Liver (tissue), 9 donors: ENCODE measurements around the gene HDAC6. TPM values are rescaled to one million over a fixed set of nuclear protein-coding genes. Genes with fewer than 3 reads are reported as not detected.

Source experiments
- DNase-seq: peaks from one replicate; pipeline ENCODE4 v3.0.0-alpha.2; 2017; ENCODE audit warnings: low spot score
- H3K27ac ChIP-seq, 2 donors: one replicate each; pipeline ENCODE4 v1.7.0; 2013; ENCODE audit warnings: inconsistent platforms in 2 of 2, low read length in 2 of 2, control low read depth in 1 of 2, low read depth in 1 of 2, mild to moderate bottlenecking in 1 of 2
- H3K27me3 ChIP-seq, 4 donors: one replicate each; pipeline versions ENCODE4 v1.6.1 to v1.7.0; 2013; ENCODE audit warnings: low read length in 3 of 4, inconsistent platforms in 1 of 4, mild to moderate bottlenecking in 1 of 4, moderate library complexity in 1 of 4; ENCODE audit not compliant: control insufficient read depth in 4 of 4, insufficient read depth in 4 of 4
- H3K36me3 ChIP-seq, 4 donors: one replicate each; pipeline versions ENCODE4 v1.6.1 to v1.7.0; 2013; ENCODE audit warnings: low read length in 3 of 4, mild to moderate bottlenecking in 3 of 4, low read depth in 1 of 4, moderate library complexity in 1 of 4; ENCODE audit not compliant: control insufficient read depth in 4 of 4, insufficient read depth in 3 of 4
- H3K4me1 ChIP-seq, 4 donors: one replicate each; pipeline versions ENCODE4 v1.6.1 to v1.7.0; 2013; ENCODE audit warnings: low read length in 3 of 4, mild to moderate bottlenecking in 3 of 4, moderate library complexity in 1 of 4; ENCODE audit not compliant: control insufficient read depth in 4 of 4, insufficient read depth in 4 of 4
- H3K4me3 ChIP-seq, 3 donors: one replicate each; pipeline versions ENCODE4 v1.6.1 to v1.7.0; 2013; ENCODE audit warnings: low read length in 3 of 3, control low read depth in 1 of 3, low read depth in 1 of 3, mild to moderate bottlenecking in 1 of 3
- H3K9ac ChIP-seq, 2 donors: one replicate each; pipeline ENCODE4 v1.7.0; 2013; ENCODE audit warnings: low read length in 2 of 2, mild to moderate bottlenecking in 2 of 2, moderate library complexity in 2 of 2, control low read depth in 1 of 2, low read depth in 1 of 2
- H3K9me3 ChIP-seq, 4 donors: one replicate each; pipeline versions ENCODE4 v1.6.1 to v1.7.0; 2013; ENCODE audit warnings: low read length in 3 of 4; ENCODE audit not compliant: control insufficient read depth in 4 of 4
- ATF3 ChIP-seq: IDR thresholded peaks from 2 replicates; pipeline ENCODE4 v1.6.1; 2016; ENCODE audit warnings: antibody characterized with exemption
- CTCF ChIP-seq: fragments of 150-350 bp; IDR thresholded peaks from 2 replicates; pipeline ENCODE4 v1.5.1; 2017; ENCODE audit warnings: improper control_type of control experiment, low read depth, low read length; ENCODE audit not compliant: missing input control
- EGR1 ChIP-seq, 2 donors: IDR thresholded peaks; 2 replicates each; pipeline ENCODE4 v1.6.1; 2016 to 2018; ENCODE audit warnings: antibody characterized with exemption in 2 of 2, low read depth in 2 of 2
- FOXA1 ChIP-seq: IDR thresholded peaks from 2 replicates; pipeline ENCODE4 v1.6.1; 2016; ENCODE audit warnings: antibody characterized with exemption
- FOXA2 ChIP-seq: IDR thresholded peaks from 2 replicates; pipeline ENCODE4 v1.6.1; 2016; ENCODE audit warnings: antibody characterized with exemption
- GABPA ChIP-seq, 2 donors: IDR thresholded peaks in 1 of 2; conservative IDR thresholded peaks in 1 of 2; 2 replicates each; pipeline ENCODE4 v1.6.1; 2016; ENCODE audit warnings: antibody characterized with exemption in 2 of 2, mild to moderate bottlenecking in 1 of 2, moderate library complexity in 1 of 2
- HNF4G ChIP-seq: IDR thresholded peaks from 2 replicates; pipeline ENCODE4 v1.6.1; 2016; ENCODE audit warnings: antibody characterized with exemption
- JUND ChIP-seq, 2 donors: IDR thresholded peaks; 2 replicates each; pipeline ENCODE4 v1.6.1; 2016; ENCODE audit warnings: antibody characterized with exemption in 2 of 2
- MAX ChIP-seq: IDR thresholded peaks from 2 replicates; pipeline ENCODE4 v1.6.1; 2016; ENCODE audit warnings: antibody characterized with exemption
- NR2F2 ChIP-seq: IDR thresholded peaks from 2 replicates; pipeline ENCODE4 v1.6.1; 2016; ENCODE audit warnings: antibody characterized with exemption
- RAD21 ChIP-seq, 2 donors: IDR thresholded peaks; 2 replicates each; pipeline ENCODE4 v1.6.1; 2016; ENCODE audit warnings: antibody characterized with exemption in 2 of 2, mild to moderate bottlenecking in 2 of 2
- REST ChIP-seq: IDR thresholded peaks from 2 replicates; pipeline ENCODE4 v1.6.1; 2016; ENCODE audit warnings: antibody characterized with exemption, mild to moderate bottlenecking
- RXRA ChIP-seq, 2 donors: IDR thresholded peaks; 2 replicates each; pipeline ENCODE4 v1.6.1; 2017 to 2018; ENCODE audit warnings: antibody characterized with exemption in 2 of 2, mild to moderate bottlenecking in 1 of 2
- SP1 ChIP-seq: IDR thresholded peaks from 2 replicates; pipeline ENCODE4 v1.6.1; 2018; ENCODE audit warnings: antibody characterized with exemption, mild to moderate bottlenecking
- YY1 ChIP-seq: IDR thresholded peaks from 2 replicates; pipeline ENCODE4 v1.6.1; 2016; ENCODE audit warnings: antibody characterized with exemption, mild to moderate bottlenecking
- ZBTB33 ChIP-seq: IDR thresholded peaks from 2 replicates; pipeline ENCODE4 v1.6.1; 2016; ENCODE audit warnings: antibody characterized with exemption
- WGBS: extraction: QIAGEN DNeasy Blood & Tissue Kit; methylation state at CpG from one replicate; pipeline ENCODE4 v1.1.7; 2013; 5-methylcytosine and 5-hydroxymethylcytosine counted together
- polyA plus RNA-seq, 2 donors: library from polyadenylated mRNA; stranded (reverse) in 1 of 2; unstranded in 1 of 2; fragments of 200-250 nt in 1 of 2; fragments of >200 nt in 1 of 2; fragmentation: Nextera tagmentation in 1 of 2; extraction: Ambion mirVana in 1 of 2; gene quantifications; one replicate each; pipeline versions ENCODE4 v1.2.1 to v1.2.3, GENCODE V29; 2013 to 2015
- total RNA-seq, 2 donors: library from RNA; depleted of rRNA; stranded (reverse); fragments of >200 nt; gene quantifications; one replicate each; pipeline ENCODE4 v1.2.3, GENCODE V29; 2014
- donor health status: healthy.
- donor health status: healthy.
- donor health status: healthy.
- donor health status: healthy.
- donor health status: healthy.

The HDAC6 gene
- total and polyA plus RNA-seq, 4 donors = 48.1 to 80.5 (median 56.8) TPM

- Histone ChIP-seq H3K27me3 (no peaks in the 10 kb centered on the region), H3K4me3 (no peak overlapping the region), H3K27ac (no peak overlapping the region), H3K9me3 (no peaks in the 10 kb centered on the region), H3K9ac (no peak overlapping the region), H3K4me1 (peaks cover 0 to 14% (median 3%) of the 10 kb centered on the region in 4 donors), H3K36me3 (no peaks in the 10 kb centered on the region)
- 85% methylated on average over 2 of the region's 2 CpGs for WGBS
- no peak for TF ChIP-seq FOXA2
- TF ChIP-seq FOXA1 = no peak
- TF ChIP-seq CTCF = no peak
- no peak for TF ChIP-seq RXRA (IDR thresholded peaks at IDR 0.05)
- no peak for TF ChIP-seq SP1
- no peak for TF ChIP-seq MAX
- TF ChIP-seq EGR1 (IDR thresholded peaks at IDR 0.05; ENCODE audit: low read depth in 2 of 2) = no peak
- TF ChIP-seq HNF4G = no peak
- no peak for TF ChIP-seq ATF3
- no peak for TF ChIP-seq YY1
- no peak for TF ChIP-seq GABPA (IDR thresholded peaks at IDR 0.05 in 1 of 2, conservative IDR thresholded peaks at IDR 0.05 in 1 of 2)
- TF ChIP-seq NR2F2 = no peak
- no peak for TF ChIP-seq ZBTB33
- TF ChIP-seq RAD21 (IDR thresholded peaks at IDR 0.05) = no peak
- no peak for TF ChIP-seq REST
- TF ChIP-seq JUND (IDR thresholded peaks at IDR 0.05) = no peak
- DNase-seq = no peak
These were observed 3.5 kb upstream of the HDAC6 start for GRCh38 chrX:48798318-48798717.
